HT-29 (cell line): Measurements from ENCODE around the gene KDM2B. TPM values are rescaled to one million over a fixed set of nuclear protein-coding genes. Genes with fewer than 3 reads are reported as not detected.

Experiments used
- DNase-seq: peaks from one replicate; pipeline ENCODE4 v3.0.0-alpha.2; 2015; ENCODE audit warnings: low spot score
- total RNA-seq: library from RNA; depleted of rRNA; stranded (reverse); fragments of >200 nt; shearing (Covaris generic); gene quantifications from 2 replicates; pipeline ENCODE4 v1.2.3, GENCODE V29; 2014

The KDM2B gene
- total RNA-seq, 1 experiment from 2014 or later, result 38.4 TPM

GRCh38 chr12:121562488-121562887, 18.3 kb downstream of the KDM2B start:
- DNase-seq, result no peak

- no peak for DNase-seq
Observed at GRCh38 chr12:121561009-121561395, 19.8 kb downstream of the KDM2B start.

- no peak for DNase-seq
Observed at GRCh38 chr12:121560392-121561008, 20.3 kb downstream of the KDM2B start.

GRCh38 chr12:121558956-121559355, 21.9 kb downstream of the KDM2B start:
- DNase-seq, result no peak

GRCh38 chr12:121550974-121551634, 29.7 kb downstream of the KDM2B start:
- DNase-seq, result no peak

GRCh38 chr12:121549075-121549474, 31.7 kb downstream of the KDM2B start:
- no peak for DNase-seq

GRCh38 chr12:121545480-121545879, 35.3 kb downstream of the KDM2B start:
- DNase-seq, result no peak

- DNase-seq, result no peak
Observed at GRCh38 chr12:121543786-121544185, 37.0 kb downstream of the KDM2B start.

- DNase-seq, result no peak
Observed at GRCh38 chr12:121539908-121540307, 40.9 kb downstream of the KDM2B start.

- DNase-seq, result peak; percentile 16
Observed at GRCh38 chr12:121538699-121539061, 42.1 kb downstream of the KDM2B start.

- DNase-seq, result no peak
Observed at GRCh38 chr12:121537814-121538698, 42.8 kb downstream of the KDM2B start.

GRCh38 chr12:121536899-121537813, 43.7 kb downstream of the KDM2B start:
- DNase-seq, result peak; percentile 60

GRCh38 chr12:121536054-121536898, 44.5 kb downstream of the KDM2B start:
- DNase-seq, result peak; percentile 66

- no peak for DNase-seq
Observed at GRCh38 chr12:121535150-121536053, 45.4 kb downstream of the KDM2B start.

- no peak for DNase-seq
Observed at GRCh38 chr12:121534495-121535148, 46.2 kb downstream of the KDM2B start.

GRCh38 chr12:121533394-121534090, 47.3 kb downstream of the KDM2B start:
- no peak for DNase-seq

- no peak for DNase-seq
Observed at GRCh38 chr12:121532503-121533393, 48.1 kb downstream of the KDM2B start.
